GM18498 (cell line): ENCODE data around the gene SORCS2.

Experiments
- ATAC-seq: cut with Tn5 transposase; IDR thresholded peaks from one replicate; pipeline ENCODE4 v1.9.1; 2021; ENCODE audit warnings: mild to moderate bottlenecking, moderate library complexity; ENCODE audit not compliant: unreplicated experiment

Gene SORCS2

DNA sequence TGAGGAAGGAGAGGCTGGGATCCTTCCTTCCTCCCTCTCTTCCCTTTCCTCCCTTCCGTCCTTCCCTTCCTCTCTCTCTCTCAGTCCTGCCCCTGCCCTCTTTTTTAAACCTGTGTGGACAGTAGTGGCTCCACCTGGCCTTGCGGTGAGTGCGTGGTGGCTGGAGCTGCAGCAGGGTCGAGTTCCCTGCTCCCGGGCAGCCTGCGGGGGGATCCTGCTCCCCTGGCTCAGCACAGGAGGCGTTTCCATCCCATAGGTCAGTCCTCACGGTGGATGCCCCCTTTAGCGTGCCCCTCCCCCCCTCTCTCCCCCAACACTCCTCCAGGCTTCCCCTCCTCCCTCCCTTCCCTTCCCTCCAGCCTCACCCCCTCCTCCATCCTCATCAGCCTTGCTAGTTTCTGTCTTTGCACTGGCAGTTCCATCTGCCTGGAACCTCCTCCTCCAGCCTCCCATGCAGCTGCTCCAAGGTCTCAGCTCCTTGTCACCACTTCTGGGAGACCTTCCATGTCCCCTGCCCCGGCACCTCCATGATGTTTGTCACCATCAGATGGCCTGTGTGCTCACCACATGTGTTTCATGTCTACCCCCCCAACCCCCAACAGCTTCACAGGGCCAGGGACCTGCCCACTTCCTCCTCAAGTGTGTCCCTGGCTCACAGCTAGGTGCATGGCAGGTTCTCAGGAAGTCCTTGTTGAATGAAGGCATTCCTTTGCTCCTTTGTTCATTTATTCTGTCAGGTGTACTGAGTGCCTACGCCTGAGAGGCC, 174.0 kb downstream of the SORCS2 start:
- no peak for ATAC-seq

DNA sequence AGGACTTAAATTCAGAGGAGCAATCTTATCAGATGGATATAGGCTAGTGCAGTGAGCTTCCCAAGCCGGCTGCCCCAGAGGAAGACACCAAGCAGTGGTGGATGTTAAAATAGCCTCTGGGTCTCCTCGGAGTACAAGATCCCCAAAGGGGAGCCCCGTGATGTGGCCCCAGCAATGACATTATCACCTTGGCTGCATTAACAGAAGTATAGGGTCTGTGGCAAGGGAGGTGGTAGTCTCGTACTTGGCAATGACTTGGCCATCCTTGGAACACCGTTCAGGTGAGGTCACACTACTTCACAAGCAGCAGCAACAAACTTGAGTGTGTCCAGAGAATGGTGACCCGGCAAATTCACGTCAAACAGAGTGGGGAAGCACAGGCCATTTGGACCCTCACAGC, 174.6 kb downstream of the SORCS2 start:
- ATAC-seq = no peak

DNA sequence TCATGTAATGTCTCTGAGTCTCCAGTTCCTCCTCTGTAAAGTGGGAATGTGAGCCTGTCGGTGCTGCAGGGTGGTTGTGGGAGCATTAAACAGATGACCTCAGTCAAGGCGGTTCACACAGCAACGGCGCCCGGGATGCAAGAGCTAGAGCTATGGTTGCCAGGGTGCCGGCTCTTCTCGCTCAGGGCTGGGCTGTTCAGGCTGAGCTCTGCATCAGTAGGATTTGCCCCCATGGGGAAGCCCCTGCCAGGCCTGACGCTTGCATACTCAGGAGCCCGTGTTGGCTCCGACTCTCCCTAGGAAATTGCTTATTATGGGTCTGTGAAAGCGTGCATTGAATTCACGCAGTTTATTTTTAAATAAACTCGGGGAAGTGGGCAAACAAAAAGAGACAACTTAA, 175.1 kb downstream of the SORCS2 start:
- ATAC-seq = no peak

DNA sequence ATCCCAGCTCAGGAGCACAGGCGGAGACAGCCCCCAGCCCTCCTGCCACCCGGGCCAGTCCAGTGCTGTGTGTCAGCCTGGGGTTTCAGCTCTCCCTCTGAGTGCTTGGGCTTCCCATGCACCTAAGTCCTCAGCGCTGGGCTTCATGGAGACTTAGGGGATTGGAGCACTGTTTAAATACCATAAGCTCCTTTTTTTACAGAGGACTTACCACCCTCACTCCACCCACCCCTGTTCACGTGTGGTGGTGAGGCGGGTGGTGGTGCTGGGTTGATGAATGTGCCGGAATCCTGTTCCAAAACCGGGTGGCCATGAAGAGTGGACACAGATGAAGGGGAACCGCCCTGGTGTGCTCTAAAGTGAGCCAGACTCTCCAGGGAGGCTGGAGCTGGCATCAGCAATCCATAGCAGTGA, 175.5 kb downstream of the SORCS2 start:
- ATAC-seq = no peak

DNA sequence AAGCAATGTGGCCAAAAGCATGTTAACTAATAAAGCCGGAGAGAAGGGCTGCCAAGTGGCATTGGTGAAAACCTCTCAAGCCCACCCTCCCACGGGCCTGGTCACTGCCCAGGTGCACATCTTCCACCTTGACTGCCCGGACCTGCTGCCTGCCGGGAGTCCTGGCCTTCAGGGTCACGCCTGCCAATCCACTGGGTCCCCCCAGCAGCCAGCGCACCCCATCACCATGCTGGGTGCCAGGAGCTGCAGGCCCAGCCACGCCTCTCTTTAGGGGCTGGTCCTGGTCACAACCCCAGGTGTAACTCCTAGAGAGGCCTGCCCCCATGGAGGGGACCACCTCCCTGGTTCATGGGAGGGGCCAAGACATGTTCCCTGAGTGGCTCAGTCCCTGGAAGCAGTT, 176.0 kb downstream of the SORCS2 start:
- ATAC-seq = no peak

DNA sequence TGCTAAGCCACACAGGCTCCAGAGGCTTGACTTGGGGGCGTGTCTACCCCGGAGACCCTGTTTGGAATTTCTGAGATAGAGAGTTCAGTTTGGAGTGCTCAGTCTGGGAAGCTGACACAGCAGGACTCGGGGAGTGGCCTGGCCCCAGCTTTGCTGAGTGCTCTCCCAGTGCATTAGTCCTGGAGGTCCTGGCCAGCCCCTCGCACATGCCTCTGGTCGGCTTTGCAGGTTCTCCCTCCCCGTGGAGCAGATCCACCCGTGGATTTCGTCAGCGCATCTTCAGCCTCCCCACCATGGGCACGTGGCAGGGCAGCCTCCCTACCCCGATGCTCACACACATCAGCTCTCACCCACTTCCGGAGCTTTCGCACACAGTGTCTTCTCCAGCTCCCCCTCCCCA, 177.2 kb downstream of the SORCS2 start:
- ATAC-seq = no peak

DNA sequence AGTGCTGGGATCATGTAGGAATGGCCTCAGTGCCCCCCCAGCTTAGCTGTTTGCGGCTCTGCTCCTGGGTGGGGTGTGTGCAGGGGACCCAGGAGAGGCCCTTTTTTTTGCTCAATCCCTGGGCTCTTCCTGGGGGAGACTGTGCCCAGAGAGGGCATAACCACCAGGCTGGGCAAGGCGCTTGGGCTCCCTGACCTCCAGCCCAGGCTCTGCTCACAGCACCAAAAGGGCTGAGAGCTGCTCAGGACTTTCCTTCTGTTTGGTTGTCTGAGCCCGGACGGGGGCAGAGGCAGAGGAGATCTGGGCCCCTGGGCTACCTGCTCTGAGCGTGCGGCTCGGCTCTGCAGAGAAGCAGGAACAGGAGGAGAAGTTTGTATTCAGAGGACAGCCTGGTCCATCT, 177.7 kb downstream of the SORCS2 start:
- no peak for ATAC-seq

DNA sequence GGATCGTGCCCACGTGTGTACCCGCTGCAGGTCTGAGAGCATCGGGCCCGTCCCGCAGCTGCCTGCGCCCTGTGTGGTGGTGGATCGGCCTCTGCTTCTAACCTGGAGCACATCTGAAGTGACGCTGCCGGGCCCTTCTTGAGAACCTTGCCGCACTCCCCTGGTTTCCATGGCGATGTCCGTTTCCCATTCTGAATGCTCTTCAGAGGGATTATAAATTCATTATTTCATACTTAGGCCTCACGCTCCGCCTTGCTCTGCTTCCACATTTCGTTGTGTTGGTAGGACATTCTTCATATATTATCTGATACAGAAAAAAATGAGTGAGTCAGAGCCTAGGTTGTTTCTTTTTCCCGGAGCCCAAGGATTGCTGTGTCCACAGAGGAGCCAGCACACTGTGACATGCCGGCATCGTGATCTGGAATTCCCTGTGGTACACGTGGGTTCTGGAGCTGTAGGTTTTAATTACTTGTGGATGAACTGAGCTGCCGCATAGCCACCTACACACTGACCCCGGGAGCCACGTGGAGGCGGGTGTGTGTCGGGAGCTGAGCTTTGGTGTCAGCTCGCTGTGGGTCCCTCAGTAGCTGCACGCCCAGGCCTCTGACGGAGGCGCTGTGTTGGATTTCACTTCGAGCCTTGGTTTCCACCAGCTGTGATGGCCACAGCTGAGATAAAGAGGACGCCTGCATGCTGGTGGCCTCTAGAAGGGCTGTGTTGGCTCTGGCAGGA, 179.0 kb downstream of the SORCS2 start:
- no peak for ATAC-seq

DNA sequence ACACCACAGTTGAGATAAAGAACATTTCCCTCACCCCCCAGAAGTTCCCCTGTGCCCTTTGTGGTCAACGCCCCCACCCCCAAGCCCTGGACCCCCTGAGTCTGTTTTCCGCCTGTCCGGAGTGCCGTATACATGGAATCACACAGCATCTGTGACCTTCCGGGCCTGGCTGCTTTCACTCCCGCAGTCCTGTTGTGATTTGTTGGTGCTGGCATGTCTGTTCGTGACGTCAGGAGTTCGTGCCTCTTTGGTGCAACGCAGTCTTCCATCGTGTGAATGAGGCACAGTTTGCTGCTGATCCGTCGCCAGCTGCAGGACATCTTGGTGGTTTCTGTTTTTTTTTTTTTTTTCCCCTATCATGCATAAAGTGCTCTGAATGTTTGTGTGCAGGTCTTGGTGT, 180.3 kb downstream of the SORCS2 start:
- ATAC-seq = no peak

DNA sequence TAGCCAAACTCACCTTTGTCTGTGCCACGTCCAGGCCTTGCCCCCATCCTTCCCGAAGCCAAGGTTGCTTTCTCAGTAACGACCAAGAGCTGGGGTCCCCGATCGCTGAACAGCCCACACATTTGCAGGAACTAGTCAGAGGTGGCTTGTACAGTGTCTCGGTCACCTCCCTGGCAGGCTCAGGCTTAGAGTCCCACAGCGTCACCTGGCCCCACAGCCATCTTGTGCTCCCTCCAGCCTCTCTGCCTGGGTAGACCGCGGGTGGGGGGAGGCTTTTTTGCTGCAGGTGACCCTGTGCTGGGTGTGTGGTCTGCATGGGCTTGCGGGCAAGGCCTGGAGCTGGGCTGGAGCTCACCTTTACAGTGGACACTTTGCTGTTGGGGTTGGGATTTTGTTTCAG, 182.2 kb downstream of the SORCS2 start:
- ATAC-seq = no peak

DNA sequence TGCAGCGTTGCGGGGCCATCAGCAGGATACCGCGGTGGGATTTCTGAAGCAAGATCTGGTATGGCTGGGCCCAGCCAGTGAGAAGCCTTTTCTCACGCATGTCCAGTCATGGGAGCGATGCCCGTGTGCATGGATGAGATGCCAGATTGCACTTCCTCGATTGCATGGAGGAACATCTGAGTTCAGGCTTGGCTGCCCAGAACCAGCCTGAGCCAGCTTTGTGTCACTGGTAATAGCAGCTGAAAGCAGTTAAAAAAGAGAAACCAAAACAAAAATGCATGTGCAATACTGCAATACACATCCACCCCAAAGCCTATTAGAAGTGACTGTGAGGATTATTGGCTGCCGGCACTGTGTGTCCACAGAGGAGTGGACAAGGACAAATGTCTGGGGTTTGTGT, 183.1 kb downstream of the SORCS2 start:
- ATAC-seq = no peak

DNA sequence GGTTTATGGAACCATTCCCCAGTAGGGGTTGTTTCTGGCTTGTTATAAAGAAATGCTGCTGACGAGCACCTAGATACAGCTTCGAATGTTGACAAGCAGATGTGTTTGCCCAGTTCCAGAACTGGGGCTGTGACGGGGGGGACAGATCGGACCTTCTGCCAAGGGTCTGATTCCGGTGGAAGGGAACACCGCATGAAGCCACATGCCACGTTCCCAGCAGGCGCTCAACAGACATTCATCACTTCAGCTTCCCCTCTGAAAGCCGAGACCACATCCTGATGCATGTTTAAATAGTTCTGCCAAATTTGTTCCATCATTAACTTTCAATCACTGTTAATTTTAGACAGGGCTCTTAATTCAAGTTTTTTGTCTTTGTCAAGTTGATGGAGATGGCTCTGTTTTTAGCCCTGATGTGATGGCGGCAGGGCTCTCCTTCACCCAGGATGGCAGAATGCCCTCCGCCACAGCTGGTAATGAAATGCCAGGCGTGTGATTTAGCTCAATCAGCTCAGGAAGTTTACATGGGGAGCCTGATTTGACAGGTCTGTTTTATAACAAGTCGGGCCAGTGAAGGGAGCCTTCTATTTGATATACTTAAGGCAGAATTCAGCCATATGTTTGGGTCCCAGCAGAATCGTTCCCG, 185.0 kb downstream of the SORCS2 start:
- no peak for ATAC-seq

DNA sequence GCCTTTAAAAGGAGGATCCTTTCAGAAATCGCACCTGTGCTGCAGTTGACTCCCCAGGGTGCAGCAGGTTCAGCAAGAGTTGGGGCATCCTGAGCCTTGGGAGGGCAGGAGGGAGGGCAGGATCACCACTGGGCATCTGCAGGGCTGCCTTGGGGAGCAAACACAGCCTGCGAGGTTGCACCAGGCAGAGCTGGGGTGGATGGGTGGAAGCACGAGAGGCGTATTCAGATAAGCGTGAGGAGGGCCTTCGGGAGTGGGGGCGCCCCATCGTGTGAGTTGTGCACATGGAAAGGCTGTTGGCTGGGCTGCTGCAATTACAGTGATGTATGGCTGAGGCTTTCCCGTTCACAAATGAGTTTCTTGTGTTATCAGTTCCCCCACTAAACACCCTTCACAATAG, 186.8 kb downstream of the SORCS2 start:
- no peak for ATAC-seq

DNA sequence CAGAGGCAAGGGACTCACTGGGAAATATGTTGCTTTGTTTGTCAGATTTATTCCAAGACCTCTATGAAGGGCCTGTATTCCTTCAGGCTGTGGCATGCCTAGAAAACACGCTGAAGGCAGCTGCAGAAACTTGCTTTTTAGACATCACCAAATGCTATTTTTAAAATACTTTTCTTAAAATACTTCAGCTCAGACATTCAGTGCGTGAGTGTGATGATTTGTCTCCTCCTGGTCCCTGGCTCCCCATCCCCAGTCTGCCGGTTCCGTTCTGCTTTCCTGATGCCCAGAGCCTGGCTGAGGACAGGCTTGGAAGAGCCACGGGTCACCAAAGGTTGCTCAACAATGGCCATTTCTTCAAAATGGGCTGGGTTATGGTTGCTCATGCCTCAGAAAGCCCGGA, 187.4 kb downstream of the SORCS2 start:
- ATAC-seq = no peak

DNA sequence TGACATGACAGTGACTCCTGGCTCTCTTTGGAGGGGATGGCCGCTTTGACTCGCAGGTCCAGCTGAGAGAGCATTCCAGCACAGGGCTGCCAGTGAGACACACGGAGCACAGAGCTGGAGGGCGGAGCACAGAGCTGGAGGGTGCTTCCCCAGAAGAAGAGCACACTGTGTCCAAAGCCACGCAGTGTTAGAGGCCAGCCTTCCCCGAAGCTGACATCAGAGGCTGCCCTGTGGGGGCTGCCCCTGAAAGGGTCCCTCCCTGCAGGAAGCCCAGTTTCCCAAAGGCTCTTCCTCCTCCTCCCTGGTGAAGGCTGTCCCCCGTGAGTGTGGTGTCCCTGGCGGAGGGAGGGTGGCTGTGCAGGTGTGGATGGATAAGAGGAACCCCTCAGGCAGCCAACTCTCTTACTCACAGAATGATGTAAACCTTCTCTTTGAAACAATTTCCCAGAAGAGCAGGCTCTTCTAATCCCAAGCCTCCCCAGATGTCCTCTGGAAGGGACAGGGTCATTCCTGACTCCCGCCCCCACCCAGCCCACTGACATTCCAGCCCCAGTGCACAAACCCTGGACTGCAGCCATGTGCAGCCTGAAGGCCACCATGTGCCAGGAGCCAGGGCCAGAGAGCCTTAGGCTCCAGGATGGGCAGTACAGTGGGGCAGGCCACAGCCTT, 189.0 kb downstream of the SORCS2 start:
- no peak for ATAC-seq

DNA sequence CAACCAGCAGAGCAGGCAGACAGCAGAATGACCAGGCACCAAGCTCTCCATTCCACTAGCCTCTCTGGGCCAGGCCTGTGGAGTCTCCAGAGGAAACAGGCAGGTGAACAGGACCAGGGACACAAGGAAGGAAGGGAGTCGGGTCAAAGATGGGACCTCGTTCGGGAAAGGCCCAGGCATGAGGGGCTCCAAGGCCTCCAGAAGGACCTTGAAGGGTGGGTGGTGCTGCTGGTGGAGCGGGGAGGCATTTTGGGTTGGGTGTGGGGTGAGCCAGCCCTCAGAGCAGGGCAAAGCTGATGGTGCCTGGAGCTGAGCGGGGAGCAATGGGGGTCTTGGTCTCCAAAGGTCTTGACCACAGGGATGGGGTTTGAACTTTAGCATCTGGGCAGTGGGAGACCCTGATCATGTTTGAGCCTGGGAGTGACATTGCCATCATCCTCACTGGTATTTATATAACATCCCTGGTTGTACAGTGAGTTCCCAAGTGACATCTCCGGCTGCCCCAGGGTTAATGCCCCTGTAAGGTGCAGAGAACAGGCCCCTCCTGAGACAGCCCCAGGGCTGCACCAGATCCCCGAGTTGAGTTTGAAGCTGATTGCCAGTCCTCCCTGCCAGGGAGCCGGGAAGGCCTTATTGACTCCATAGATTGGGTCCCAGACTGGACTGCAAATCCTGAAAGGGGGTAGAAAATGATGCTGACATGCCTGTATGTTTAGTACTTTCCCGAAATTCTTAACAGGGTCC, 189.7 kb downstream of the SORCS2 start:
- ATAC-seq = no peak

DNA sequence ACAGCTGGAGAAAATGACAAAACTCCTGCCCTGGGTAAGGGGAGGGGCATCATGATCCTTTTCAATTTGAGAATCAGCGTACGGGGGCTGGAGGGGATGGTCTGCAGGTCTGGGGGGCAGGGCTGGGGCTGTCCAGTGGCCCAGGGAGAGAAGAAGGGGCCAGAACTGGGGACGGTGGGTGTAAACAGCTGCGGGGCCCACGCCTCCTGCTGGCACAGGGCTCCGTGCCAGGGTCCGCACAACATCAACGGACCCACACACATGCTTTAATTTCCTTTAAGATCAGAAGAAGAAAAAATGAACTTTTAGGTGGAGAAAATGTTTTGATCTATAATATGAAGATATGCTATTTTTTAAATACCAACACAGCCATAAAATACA, 190.3 kb downstream of the SORCS2 start:
- no peak for ATAC-seq

DNA sequence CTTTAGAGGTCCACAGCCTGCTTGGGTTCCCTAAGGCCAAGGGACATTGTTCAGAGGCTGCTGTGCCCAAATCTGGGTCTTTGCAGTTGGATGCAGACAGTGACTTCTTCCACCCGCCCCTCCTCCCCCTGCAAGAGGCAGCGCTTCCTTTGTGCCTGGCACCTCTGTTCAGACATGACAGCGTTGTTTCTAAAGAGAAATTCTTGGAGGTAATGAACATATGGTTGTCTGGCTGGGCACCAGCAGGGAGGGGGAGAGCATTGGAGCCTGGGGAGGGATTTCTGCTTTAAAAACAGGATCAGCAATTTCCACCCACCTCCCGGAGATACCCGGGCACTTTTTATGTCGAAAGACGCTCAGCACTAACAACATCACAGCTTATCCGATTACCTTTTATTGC, 190.9 kb downstream of the SORCS2 start:
- ATAC-seq = no peak

DNA sequence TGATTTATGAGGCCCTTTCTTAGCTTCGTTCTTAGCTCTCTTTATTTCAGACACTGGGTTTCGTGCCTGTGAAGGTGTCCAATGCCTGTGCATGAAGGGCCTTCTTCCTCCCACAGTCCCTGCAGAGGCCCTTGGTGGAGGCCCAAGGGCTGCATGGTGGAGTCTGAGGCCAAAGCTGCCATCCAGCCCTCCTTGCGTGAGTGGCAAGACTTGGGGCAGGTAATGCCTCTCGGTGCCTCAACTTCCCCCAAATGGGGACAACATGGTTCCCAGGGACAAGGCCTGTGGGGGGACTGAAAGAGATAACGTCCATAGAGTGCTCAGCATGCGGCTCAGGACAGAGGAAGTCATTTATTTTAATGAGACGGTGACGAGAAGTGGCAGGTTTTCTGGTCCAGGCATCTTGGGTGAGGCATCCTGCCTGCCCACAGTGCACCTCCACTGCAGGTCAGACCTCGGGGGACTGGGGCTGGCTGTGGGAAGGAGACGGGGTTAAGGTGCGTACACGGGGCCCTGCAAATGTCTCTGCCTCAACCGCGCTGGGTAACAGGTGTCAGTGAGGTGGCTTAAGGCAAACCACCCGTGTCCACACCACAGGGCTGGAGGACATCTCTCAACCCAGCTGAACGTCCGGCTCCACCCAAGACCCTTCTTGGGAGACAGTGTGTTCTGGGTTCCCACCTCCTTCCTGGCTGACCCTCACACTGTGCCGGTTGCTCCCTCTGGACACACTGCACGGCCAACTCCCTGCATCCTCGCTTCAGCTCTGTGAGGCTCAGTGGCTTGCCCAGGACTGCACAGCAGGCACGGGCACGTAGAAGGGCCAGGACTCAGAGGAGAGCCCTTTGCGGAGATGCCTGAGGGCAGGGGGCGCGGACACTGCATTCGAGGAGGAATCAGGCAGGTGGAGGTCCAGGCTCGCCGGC, 191.9 kb downstream of the SORCS2 start:
- no peak for ATAC-seq
